ENCODE data around the gene ABR.

DNA sequence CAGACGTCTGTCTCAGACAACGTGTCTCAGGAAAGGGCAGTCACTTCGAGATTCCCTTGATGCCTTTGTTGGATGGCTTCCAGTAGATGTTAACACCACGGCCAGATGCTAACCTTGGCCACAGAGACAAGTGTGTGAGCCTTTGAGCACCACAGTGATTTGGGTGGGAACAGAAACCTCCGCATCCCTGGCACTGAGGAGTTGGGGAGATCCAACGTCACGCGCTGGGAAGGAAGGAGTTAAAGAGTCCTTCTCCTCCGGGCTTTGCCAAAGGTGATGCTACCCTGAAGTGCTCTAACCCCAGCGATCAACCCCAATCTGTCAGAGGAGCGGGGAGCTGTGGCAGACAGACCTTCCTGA lies 3.0 kb upstream of the ABR start:
- TF ChIP-seq, protein P1, sequence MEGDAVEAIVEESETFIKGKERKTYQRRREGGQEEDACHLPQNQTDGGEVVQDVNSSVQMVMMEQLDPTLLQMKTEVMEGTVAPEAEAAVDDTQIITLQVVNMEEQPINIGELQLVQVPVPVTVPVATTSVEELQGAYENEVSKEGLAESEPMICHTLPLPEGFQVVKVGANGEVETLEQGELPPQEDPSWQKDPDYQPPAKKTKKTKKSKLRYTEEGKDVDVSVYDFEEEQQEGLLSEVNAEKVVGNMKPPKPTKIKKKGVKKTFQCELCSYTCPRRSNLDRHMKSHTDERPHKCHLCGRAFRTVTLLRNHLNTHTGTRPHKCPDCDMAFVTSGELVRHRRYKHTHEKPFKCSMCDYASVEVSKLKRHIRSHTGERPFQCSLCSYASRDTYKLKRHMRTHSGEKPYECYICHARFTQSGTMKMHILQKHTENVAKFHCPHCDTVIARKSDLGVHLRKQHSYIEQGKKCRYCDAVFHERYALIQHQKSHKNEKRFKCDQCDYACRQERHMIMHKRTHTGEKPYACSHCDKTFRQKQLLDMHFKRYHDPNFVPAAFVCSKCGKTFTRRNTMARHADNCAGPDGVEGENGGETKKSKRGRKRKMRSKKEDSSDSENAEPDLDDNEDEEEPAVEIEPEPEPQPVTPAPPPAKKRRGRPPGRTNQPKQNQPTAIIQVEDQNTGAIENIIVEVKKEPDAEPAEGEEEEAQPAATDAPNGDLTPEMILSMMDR (conservative IDR thresholded peaks at IDR 0.05) = no peak
- TF ChIP-seq ZFX (IDR thresholded peaks at IDR 0.05) = no peak

Data from C4-2B (cell line).